Caco-2 (cell line): ENCODE data around the gene TIMM13. TPM values are rescaled to one million over a fixed set of nuclear protein-coding genes. Genes with fewer than 3 reads are reported as not detected.

ENCODE experiments used
- BruUV-seq: library from RNA; stranded (reverse); fragments of 400-500 nt; replicated peaks from 2 replicates; lab custom pipeline; 2021; lab: Mats Ljungman, UMichigan
- CTCF ChIA-PET: fragments of 300-600 bp; sonication (Branson Sonifier 250); formaldehyde crosslinking; loops from one replicate; lab custom pipeline; 2022; ENCODE audit warnings: antibody characterized with exemption; lab: Charles Lee
- POLR2A ChIA-PET: fragments of 300-600 bp; sonication (Branson Sonifier 250); formaldehyde crosslinking; loops from one replicate; lab custom pipeline; 2022; ENCODE audit warnings: antibody characterized with exemption; lab: Charles Lee
- DNase-seq, 2 experiments: peaks; one replicate each; pipeline versions ENCODE4 v3.0.0 to v3.0.0-alpha.2; 2020 to 2022
- H3K27me3 ChIP-seq: replicated peaks from 2 replicates; pipeline ENCODE4 v1.6.0; 2011; ENCODE audit warnings: low read length; ENCODE audit not compliant: control insufficient read depth, insufficient read depth
- H3K36me3 ChIP-seq: 2 replicates; pipeline ENCODE4 v1.5.1; 2011; ENCODE audit warnings: low read length; ENCODE audit not compliant: control insufficient read depth, insufficient read depth
- H3K4me1 ChIP-seq: fragments of 250-450 bp; sonication (Bioruptor Pico); 2 replicates; pipeline ENCODE4 v1.5.1; 2020; ENCODE audit warnings: mild to moderate bottlenecking
- H3K4me3 ChIP-seq: 2 replicates; pipeline ENCODE4 v1.5.1; 2011; ENCODE audit warnings: low read depth, mild to moderate bottlenecking, control low read depth, low read length
- H3K9me3 ChIP-seq: fragments of 250-450 bp; sonication (Bioruptor Pico); 2 replicates; pipeline ENCODE4 v1.5.1; 2020; ENCODE audit warnings: mild to moderate bottlenecking, moderate library complexity
- H3K27ac Mint-ChIP-seq: one replicate; pipeline ENCODE4 v1.8.0; 2022; ENCODE audit warnings: mixed read lengths; ENCODE audit not compliant: unreplicated experiment
- H3K27me3 Mint-ChIP-seq: one replicate; pipeline ENCODE4 v1.8.0; 2022; ENCODE audit warnings: mixed read lengths; ENCODE audit not compliant: insufficient read depth, unreplicated experiment
- H3K36me3 Mint-ChIP-seq: one replicate; pipeline ENCODE4 v1.8.0; 2022; ENCODE audit warnings: mild to moderate bottlenecking, mixed read lengths; ENCODE audit not compliant: insufficient read depth, unreplicated experiment
- H3K4me1 Mint-ChIP-seq: one replicate; pipeline ENCODE4 v1.8.0; 2022; ENCODE audit warnings: low read depth, mixed read lengths; ENCODE audit not compliant: unreplicated experiment
- H3K4me3 Mint-ChIP-seq: one replicate; pipeline ENCODE4 v1.8.0; 2022; ENCODE audit warnings: mild to moderate bottlenecking, moderate library complexity, mixed read lengths; ENCODE audit not compliant: unreplicated experiment
- H3K9me3 Mint-ChIP-seq: one replicate; pipeline ENCODE4 v1.8.0; 2022; ENCODE audit warnings: mixed read lengths; ENCODE audit not compliant: unreplicated experiment
- CTCF ChIP-seq, 2 experiments: fragments of 200-600 bp in 1 of 2; IDR thresholded peaks; 1 replicate in 1 of 2; 2 replicates in 1 of 2; pipeline versions ENCODE4 v1.5.1 to v1.8.0; 2011 to 2022; ENCODE audit warnings: antibody characterized with exemption in 1 of 2, control low read depth in 1 of 2, inconsistent platforms in 1 of 2, low read depth in 1 of 2, low read length in 1 of 2, mild to moderate bottlenecking in 1 of 2, moderate library complexity in 1 of 2; ENCODE audit not compliant: insufficient read depth in 1 of 2, severe bottlenecking in 1 of 2, unreplicated experiment in 1 of 2
- intact Hi-C: fragments of 100-400 bp; cut with micrococcal nuclease; formaldehyde crosslinking; loops from one replicate; pipeline ENCODE4 v1.10.0; 2022; ENCODE audit not compliant: unreplicated experiment
- total RNA-seq: library from RNA; stranded (reverse); gene quantifications from 2 replicates; pipeline ENCODE4 v1.2.3, GENCODE V29; 2022

The TIMM13 gene
- total RNA-seq, 1 experiment from 2014 or later, result 200 TPM

GRCh38 chr19:2457394-2458037 lies 30.1 kb upstream of the TIMM13 start:
- Mint-ChIP-seq H3K4me1 (no peaks in the 10 kb centered on the region), H3K4me3 (peak overlapping the region; percentile 69), H3K36me3 (peaks cover 14% of the 10 kb centered on the region), H3K27me3 (no peaks in the 10 kb centered on the region), H3K9me3 (no peaks in the 10 kb centered on the region), H3K27ac (peak overlapping the region; percentile 56)
- Histone ChIP-seq H3K4me3 (peak overlapping the region; percentile 35), H3K4me1 (peaks cover 5% of the 10 kb centered on the region; the same call in 1 of the 2 replicates), H3K27me3 (no peaks in the 10 kb centered on the region), H3K36me3 (no peaks in the 10 kb centered on the region), H3K9me3 (no peaks in the 10 kb centered on the region)
- ChIA-PET POLR2A (interaction anchor here (0.7 to 1.0 kb wide), 4 partner anchors 12 to 83 kb away, joined by 4 to 22 read pairs (median 8); partner anchors contain the start of genes GADD45B and TIMM13), CTCF (interaction anchor here (0.7 to 2.7 kb wide), 5 partner anchors 119 to 618 kb away, joined by 3 to 7 read pairs (median 3); no protein-coding TSS in a partner anchor)
- TF ChIP-seq CTCF (IDR thresholded peaks at IDR 0.05; ENCODE audit: insufficient read depth in 1 of 2, low read depth in 1 of 2, low read length in 1 of 2, severe bottlenecking in 1 of 2, unreplicated experiment in 1 of 2), result no peak
- intact Hi-C loops, result no loop called here
- TSS peak; percentile 47 for BruUV-seq
- no peak for DNase-seq

GRCh38 chr19:2455851-2456570 lies 28.6 kb upstream of the TIMM13 start:
- DNase-seq, result peak in 1 of 2 experiments; percentile 36
- H3K36me3 ChIP-seq, result no peaks in the 10 kb centered on the region
- no peaks in the 10 kb centered on the region for H3K9me3 ChIP-seq
- POLR2A ChIA-PET, result interaction anchor here (1.0 kb wide), 2 partner anchors 20 to 85 kb away, joined by 4 to 22 read pairs; partner anchors contain the start of gene GADD45B
- Mint-ChIP-seq H3K27ac (peak overlapping the region; percentile 56), H3K36me3 (peaks cover 16% of the 10 kb centered on the region), H3K4me3 (peak overlapping the region; percentile 69), H3K4me1 (no peaks in the 10 kb centered on the region), H3K9me3 (no peaks in the 10 kb centered on the region), H3K27me3 (no peaks in the 10 kb centered on the region)
- BruUV-seq, result no TSS peak
- TF ChIP-seq CTCF (IDR thresholded peaks at IDR 0.05; ENCODE audit: insufficient read depth in 1 of 2, low read depth in 1 of 2, low read length in 1 of 2, severe bottlenecking in 1 of 2, unreplicated experiment in 1 of 2), result no peak
- H3K4me1 ChIP-seq, result peaks cover 5% of the 10 kb centered on the region; the same call in 1 of the 2 replicates
- CTCF ChIA-PET, result interaction anchor here (0.6 to 2.7 kb wide), 6 partner anchors 28 to 157 kb away, joined by 3 to 7 read pairs (median 4); partner anchors contain the start of gene TIMM13
- H3K4me3 ChIP-seq, result peak overlapping the region; percentile 98
- intact Hi-C loops, result no loop called here
- H3K27me3 ChIP-seq, result no peaks in the 10 kb centered on the region
